ENCODE data around the gene CTBP2. TPM values are rescaled to one million over a fixed set of nuclear protein-coding genes. Genes with fewer than 3 reads are reported as not detected.

Gene CTBP2
- total RNA-seq, 4 donors from 2014 or later = 92.4 to 136 (median 125) TPM

GRCh38 chr10:125095228-125095627 lies 65.1 kb downstream of the CTBP2 start:
- H3K27ac ChIP-seq = peak overlapping the region in 1 of 3 donors; percentile 20
- no peak for DNase-seq
- intact Hi-C loops (cut with DNase I) = no loop called here

GRCh38 chr10:125094806-125095205 lies 65.6 kb downstream of the CTBP2 start:
- 90 to 93% methylated on average over 8 of the region's 8 CpGs for WGBS, 2 donors
- H3K4me3 ChIP-seq (replicated peaks in 1 of 3) = no peak overlapping the region
- H3K27me3 ChIP-seq = no peaks in the 10 kb centered on the region
- no peaks in the 10 kb centered on the region for H3K36me3 ChIP-seq
- intact Hi-C loops (cut with DNase I) = no loop called here
- H3K4me1 ChIP-seq = peaks cover 55 to 64% of the 10 kb centered on the region in 2 donors
- TF ChIP-seq, protein P1, sequence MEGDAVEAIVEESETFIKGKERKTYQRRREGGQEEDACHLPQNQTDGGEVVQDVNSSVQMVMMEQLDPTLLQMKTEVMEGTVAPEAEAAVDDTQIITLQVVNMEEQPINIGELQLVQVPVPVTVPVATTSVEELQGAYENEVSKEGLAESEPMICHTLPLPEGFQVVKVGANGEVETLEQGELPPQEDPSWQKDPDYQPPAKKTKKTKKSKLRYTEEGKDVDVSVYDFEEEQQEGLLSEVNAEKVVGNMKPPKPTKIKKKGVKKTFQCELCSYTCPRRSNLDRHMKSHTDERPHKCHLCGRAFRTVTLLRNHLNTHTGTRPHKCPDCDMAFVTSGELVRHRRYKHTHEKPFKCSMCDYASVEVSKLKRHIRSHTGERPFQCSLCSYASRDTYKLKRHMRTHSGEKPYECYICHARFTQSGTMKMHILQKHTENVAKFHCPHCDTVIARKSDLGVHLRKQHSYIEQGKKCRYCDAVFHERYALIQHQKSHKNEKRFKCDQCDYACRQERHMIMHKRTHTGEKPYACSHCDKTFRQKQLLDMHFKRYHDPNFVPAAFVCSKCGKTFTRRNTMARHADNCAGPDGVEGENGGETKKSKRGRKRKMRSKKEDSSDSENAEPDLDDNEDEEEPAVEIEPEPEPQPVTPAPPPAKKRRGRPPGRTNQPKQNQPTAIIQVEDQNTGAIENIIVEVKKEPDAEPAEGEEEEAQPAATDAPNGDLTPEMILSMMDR (IDR thresholded peaks at IDR 0.05) = no peak
- no peak for TF ChIP-seq POLR2A (IDR thresholded peaks at IDR 0.05)
- H3K9me3 ChIP-seq = no peaks in the 10 kb centered on the region
- H3K27ac ChIP-seq = peak overlapping the region in 1 of 3 donors; percentile 20
- DNase-seq = peak in 1 of 2 donors; percentile 6

More at GRCh38 chr10:125095228-125095627, 65.1 kb downstream of the CTBP2 start:
- Histone ChIP-seq H3K27me3 (no peaks in the 10 kb centered on the region), H3K9me3 (no peaks in the 10 kb centered on the region), H3K4me1 (peaks cover 55 to 65% of the 10 kb centered on the region in 2 donors), H3K36me3 (no peaks in the 10 kb centered on the region), H3K4me3 (replicated peaks in 1 of 3) (no peak overlapping the region)
- TF ChIP-seq, protein P1 (IDR thresholded peaks at IDR 0.05) = no peak
- TF ChIP-seq POLR2A (IDR thresholded peaks at IDR 0.05) = no peak
- 95 to 96% methylated on average over 6 of the region's 6 CpGs for WGBS, 2 donors

DNA sequence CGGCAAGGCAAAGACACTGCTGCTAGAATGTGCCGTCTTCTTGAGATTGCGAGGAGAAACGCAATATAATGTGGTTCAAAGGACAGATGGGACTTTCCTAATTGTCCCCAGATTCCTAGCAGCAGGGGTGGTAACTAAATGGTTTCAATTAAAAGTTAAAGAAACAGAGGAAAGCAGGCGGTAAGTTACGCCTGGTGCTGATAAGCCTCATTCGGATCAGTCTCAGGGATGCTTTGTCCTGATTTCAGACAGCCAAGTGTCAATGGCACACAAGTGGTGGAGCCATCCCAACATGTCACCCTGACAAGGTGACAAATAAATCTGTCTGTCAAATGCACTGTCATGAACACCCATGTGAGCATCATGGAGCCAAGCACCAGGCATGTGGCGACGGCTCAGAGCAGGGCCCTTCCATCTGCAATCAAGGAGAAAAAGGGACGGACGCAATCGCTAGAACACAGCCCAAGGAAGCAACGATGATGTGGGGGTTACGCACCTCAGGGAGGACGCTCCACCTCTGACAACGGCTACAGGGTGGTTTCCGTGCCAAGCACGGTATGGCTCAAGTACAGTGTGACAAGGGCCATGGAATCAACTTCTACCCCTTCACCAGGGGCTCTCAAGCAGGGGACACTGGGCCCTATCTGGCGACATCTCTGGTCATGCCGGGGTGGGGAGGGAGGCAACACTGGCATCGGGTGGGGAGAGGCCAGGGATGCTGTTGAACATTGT lies 66.2 kb downstream of the CTBP2 start:
- Histone ChIP-seq H3K27ac (peak overlapping the region in 1 of 3 donors; percentile 49), H3K36me3 (no peaks in the 10 kb centered on the region), H3K27me3 (no peaks in the 10 kb centered on the region), H3K4me1 (peaks cover 55 to 63% of the 10 kb centered on the region in 2 donors), H3K4me3 (replicated peaks in 1 of 3) (no peak overlapping the region), H3K9me3 (no peaks in the 10 kb centered on the region)
- whole genome bisulfite sequencing, 2 donors = 90 to 91% methylated on average over 21 of the region's 21 CpGs
- intact Hi-C loops (cut with DNase I) = no loop called here
- DNase-seq = no peak
- TF ChIP-seq, protein P1 (IDR thresholded peaks at IDR 0.05) = no peak
- no peak for TF ChIP-seq POLR2A (IDR thresholded peaks at IDR 0.05)

DNA sequence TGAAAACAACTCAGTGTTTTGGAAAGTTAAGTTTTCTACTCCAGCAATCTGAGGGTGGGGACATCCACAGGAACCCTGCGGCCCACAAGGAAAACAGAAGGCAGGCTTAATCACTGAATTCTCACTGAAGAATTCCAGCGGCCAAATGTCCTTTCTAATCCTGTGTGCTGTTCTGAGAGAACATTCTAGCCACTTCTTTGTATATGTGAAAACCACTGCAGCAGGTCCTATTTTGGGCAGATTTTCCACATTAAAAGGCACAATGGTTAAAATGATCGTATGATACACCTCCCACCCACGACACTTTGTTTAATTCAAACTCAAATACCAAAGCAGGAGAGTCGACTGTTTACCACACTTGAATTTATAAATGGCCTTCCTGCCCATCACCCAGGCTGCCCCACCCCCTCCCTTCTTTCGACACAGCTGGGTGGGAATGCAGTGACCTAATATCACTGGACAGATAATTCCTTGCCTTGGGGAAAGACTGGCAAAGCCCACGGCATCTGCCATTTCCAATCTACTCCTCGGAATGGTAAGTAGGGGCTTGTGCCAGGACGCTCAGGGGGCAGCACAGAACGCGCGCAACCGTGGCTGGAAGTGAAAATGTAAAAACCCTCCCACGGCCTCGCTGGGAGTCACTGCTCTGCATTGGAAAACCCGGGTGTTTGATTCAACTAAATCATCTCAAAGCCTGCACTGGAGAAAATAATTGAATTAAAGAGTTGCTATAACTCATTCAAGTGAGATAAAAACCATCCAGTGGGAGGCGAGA lies 67.0 kb downstream of the CTBP2 start:
- H3K9me3 ChIP-seq = no peaks in the 10 kb centered on the region
- 61 to 70% methylated on average over 17 of the region's 17 CpGs for WGBS, 2 donors
- H3K36me3 ChIP-seq = no peaks in the 10 kb centered on the region
- peak; percentile 43 to 50 for DNase-seq
- TF ChIP-seq, protein P1 (IDR thresholded peaks at IDR 0.05) = no peak
- no peak for TF ChIP-seq POLR2A (IDR thresholded peaks at IDR 0.05)
- peak overlapping the region in 1 of 3 donors; percentile 49 for H3K27ac ChIP-seq
- peaks cover 50 to 58% of the 10 kb centered on the region in 2 donors for H3K4me1 ChIP-seq
- H3K4me3 ChIP-seq (replicated peaks in 1 of 3) = no peak overlapping the region
- H3K27me3 ChIP-seq = no peaks in the 10 kb centered on the region
- intact Hi-C loops (cut with DNase I) = no loop called here

All from thyroid gland (tissue), 4 donors.